T-helper 9 cell (primary cell): ENCODE data around the gene MTMR2.

ENCODE experiments used
- DNase-seq: peaks from one replicate; pipeline ENCODE4 v3.0.0-alpha.2; 2020

MTMR2 gene

GRCh38 chr11:95805869-95806268 is 118.0 kb downstream of the MTMR2 start:
- DNase-seq, result no peak

DNA sequence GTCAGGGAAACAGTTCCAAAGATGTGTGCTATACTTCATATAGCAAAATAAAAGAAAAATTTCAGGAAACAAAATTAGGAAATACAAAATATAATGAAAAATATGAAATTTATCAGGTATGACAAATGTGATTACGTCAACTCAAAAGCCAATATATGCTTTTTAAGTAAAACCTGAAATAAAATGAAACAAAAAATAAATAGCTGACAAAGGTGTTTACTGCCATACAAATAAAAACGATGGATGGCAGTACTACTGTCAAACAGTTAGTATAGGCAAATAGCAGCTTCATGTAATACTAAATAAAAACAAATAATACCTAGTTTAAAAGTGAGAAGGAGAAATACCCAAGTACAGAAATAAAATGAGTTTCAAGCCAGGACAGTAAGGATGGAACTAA is 119.9 kb downstream of the MTMR2 start:
- no peak for DNase-seq

DNA sequence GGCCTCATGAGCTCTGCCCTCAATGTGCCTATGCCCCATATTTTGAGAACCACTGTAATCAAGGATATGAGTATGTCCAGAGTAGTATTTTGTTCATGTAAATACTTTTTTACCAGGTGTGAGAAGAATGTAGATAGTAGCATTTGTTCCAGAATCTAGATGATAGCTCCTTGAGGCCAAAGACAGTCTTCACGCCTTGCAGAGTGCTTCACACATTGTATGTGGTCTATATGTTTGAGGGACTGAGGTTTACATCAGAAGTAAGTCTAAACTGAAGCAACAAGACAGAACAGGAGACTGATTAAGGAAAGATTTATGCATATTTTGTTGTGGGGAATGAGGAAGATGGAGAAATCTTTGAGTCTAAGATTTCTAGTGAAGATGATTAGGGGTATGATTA is 121.1 kb downstream of the MTMR2 start:
- DNase-seq, result no peak

DNA sequence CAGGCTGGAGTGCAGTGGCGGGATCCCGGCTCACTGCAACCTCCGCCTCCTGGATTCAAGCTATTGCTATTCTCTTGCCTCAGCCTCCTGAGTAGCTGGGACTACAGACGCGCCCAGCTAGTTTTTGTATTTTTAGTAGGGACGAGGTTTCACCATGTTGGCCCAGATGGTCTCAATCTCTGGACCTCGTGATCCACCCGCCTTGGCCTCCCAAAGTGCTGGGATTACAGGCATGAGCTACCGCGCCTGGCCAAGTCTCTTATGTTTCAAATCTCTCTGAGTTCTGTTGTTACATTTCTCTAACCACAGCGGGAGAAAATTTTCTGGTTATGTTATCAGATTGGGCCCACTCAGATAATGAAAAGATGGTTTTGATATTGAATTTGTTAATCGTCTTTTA is 123.5 kb downstream of the MTMR2 start:
- no peak for DNase-seq

DNA sequence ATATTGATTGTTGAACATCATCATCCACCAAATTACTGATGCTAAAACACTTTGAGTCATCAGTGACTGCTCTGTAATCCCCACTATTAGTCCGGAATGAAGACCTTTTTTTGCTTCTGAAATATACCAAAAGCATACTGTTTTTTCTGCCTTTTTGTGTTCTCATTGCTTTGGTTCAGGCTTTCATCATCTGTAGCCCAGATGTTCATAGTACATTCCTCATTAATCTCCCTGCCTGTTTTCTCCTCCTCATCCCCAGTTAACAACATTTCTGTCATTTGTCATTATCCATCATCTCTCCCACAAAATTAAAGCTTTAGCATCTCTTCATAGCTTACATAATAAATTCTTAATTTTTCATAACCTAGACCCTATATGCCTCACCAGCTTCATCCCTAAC is 124.4 kb downstream of the MTMR2 start:
- no peak for DNase-seq

DNA sequence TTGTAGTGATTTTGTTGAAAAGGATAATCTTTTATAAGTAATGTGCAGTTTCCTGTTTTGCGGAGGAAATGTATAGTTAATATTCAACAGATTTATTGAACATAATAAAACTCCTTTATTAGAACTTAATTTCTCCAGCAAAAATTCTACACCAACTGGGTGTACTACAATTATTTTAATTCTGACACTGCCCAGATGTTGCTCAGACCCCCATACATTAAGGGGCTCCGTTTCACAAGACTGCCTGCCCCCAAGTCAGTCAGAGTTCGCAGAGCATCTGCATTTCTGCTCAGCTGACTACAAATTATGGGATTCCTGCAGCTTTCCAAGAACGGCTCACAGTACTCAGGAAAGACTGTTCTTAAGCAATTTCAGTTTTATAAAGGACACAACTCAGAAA is 127.4 kb downstream of the MTMR2 start:
- no peak for DNase-seq

- DNase-seq, result no peak
These were observed 128.1 kb downstream of the MTMR2 start for GRCh38 chr11:95795627-95796295.

GRCh38 chr11:95794086-95794485 is 129.8 kb downstream of the MTMR2 start:
- DNase-seq, result no peak

DNA sequence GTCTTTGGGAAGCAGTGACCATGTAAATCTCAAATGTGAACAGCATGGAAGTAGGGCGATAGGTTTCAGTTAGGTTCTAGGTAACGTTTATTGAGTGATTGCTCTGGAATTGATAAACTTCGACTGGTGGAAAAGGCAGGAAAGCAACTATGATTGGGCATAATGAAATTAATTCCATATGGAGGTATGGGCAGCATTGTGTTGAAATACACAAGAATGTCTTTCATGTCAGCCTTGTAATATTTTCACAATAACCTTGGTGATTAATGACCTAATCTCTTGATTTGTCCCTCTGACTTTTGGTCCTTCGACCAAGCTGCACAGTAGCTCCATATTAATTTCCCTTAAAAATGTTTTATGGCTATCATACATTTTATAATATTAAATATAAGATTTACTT is 130.8 kb downstream of the MTMR2 start:
- no peak for DNase-seq

GRCh38 chr11:95792700-95793099 is 131.2 kb downstream of the MTMR2 start:
- no peak for DNase-seq

GRCh38 chr11:95792200-95792599 is 131.7 kb downstream of the MTMR2 start:
- DNase-seq, result no peak

- DNase-seq, result no peak
These were observed 132.2 kb downstream of the MTMR2 start for GRCh38 chr11:95791709-95792033.

DNA sequence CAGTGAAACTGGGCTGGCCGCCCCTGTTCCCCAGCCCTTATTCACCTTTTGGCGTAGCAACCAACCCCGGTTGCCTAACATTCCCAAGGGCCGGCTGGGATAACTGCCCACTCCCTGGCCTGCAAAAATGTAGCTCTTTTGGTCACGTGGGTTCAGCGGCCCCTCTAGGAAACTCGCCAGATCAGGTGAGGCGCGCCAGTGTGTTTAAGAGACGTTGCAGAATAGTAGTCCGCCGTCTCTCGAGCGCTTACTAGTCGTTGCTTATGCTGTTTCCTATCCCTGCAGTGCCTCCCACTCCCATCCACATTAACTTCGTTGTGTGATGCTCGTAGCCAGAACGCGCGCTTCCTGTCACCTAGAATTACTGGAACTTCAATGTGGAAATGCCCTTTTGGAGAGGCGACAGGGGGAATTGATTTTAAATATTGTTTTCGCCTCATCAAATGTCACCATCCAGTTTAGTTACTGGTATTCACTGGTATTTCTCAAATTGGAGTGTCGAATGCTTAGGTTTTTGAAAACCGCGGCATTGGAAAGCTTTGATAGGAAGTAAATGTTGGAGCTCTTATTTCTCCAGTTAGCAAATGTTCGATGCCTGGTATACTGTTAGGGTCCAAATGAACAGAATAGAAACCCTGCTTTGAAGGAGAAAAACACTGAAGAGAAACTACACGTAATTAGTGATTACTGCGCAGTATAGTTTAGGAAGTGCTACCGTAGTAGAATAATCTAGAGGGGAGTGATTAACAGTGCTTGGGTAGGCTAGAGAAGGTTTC is 132.8 kb downstream of the MTMR2 start:
- DNase-seq, result peak; percentile 27

DNA sequence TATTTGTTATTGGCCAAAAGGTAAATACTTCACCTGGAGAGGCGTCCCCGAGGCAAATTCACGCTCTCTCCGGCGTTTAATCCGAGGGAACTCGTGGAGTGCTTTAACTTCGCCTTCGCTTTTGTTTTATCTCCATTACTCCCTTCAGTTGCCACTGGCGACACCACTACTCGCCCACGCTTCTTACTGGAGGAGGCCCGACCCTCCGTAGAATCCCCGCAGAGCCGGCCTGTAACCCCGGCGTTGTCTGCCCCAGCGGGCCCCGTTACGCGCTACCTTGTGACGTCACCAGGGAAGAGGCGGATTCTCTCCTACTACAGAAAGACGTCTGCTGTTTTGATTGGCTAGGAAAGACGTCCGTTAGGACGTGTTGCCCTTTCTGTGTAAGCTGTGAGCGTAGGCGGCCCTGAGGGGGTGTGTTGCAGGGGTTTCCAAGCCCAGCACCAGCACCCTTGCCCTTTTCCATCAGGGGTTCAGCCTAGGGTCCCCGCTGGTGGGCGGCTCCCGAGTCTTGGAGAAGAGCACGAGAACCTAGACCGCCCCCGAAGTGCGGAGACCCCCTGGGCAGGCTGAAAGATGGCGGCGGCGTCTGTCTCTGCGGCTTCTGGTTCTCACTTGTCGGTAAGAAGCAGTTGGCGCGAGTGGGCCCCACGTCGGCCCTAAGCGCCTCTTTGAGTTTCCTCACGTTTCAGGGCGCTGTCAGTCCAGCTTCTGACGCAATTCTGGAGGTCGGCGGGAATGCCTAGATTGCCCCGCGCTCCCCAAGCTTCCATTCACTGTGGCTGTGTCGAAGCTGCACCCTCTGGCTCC is 133.6 kb downstream of the MTMR2 start, which contains the start of gene CEP57:
Gene CEP57, plus strand, starts transcription at position 376 of the 810 bp plus-strand sequence. Its CDS starts 201 bp downstream, at position 577.
- DNase-seq, result peak; percentile 86

DNA sequence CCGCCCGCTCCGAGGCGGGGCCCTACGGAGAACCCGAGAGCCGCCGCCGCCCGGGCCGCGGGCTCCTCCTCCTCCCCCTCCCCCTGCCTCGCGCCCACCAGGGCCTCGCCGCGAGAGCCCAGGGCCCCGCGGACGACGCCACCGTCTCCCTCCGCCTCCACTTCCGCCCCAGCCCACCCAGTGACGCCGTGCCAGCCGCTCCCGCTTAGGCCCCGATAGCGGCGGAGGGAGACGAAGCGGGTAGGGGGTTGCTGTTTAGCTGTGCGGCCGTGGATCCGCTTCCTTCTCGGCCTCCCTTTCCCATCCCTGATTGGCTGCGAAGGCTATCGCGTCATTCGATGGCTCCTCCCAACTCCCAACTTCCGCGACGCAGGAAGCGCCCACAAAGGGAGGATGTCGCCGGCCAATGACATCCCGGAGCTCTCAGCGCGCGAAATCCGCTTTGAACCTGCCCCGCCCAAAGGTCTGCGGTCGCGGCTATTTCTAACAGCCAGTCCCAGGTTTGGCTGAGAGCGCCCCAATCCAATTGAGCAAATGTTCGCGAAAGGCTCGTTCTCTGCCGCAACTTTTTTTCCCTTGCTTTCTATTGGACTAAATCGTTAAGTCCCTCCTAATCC is 134.3 kb downstream of the MTMR2 start, which contains the start of gene FAM76B:
Gene FAM76B, minus strand, starts transcription at position 277 of the 617 bp plus-strand sequence. CDS start 304 bp downstream, outside the sequence.
- DNase-seq, result peak; percentile 92

DNA sequence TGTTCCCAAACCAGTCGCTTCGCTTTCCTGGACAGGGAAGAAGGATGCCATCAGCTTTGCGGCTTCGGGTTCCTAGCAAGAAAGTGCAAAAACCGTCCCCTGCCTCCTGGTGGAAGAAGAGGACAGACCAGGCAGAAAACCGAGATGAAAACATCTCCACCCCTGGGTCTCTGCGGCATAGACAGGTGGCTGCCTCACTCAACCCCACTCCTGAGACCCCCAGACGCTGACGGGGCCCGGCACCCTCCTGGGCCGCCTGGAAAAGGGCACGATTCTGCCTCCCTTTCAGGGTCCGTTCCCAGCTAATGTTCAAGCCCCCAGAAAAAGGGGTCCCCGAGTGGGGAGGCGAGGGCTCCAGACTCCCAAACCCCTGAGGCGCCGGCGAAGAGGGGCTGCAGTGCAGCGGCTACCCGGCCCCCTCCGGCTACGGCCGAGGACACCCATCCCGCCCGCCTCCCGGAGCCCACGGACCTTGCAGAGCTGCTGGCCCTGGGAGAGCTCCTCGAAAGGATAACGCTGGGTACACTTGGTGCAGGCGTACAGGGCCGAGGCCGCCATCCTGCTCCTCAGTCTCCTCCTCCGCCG is 134.9 kb downstream of the MTMR2 start:
- DNase-seq, result peak; percentile 19
